Epidermal melanocyte (primary cell): ENCODE data around the gene DGKQ.

Experiments used
- DNase-seq: peaks from one replicate; pipeline ENCODE4 v3.0.0; 2011; ENCODE audit warnings: low spot score; ENCODE audit not compliant: insufficient read length

The DGKQ gene

GRCh38 chr4:962231-963208, 10.8 kb downstream of the DGKQ start:
- DNase-seq: no peak

DNA sequence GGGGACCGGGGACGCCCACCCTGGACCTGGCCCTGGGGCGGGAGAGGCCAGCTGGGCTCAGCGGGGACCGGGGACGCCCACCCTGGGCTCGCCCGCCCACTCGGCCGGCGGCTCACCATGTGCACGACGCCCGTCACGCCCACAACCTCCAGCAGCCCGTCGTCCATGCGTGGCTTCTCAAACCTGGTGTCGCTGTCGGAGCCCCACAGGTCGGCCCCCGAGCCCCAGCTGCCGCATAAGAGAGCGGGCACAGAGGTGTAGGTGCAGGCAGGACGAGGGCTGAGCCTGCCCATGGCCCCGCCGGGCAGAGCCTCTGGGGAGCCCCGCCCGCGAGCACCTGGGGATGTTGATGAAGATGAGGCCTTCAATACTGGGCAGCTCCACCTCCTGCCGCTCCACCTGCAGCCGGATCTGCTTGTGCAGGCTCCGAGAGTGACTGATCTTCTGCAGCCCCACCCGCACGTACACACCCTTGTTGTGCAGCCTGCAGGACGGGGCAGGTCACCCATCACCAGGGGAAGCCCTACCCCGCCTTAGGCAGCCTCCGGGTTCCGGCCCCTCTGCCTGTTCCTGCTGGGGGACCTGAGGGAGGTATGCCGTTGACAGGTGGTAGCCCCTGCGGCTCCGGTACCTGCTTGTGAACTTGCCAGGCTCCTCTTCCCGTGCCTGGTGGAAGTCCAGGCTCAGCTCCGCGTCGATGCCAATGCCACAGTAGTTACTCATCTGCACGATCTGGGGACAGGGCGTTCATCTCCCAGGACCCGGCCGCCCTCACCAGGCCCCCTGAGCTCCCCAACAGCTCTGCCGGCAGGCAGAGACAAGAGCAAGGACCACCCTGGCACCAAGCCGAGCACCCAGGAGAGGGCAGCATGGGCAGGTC, 11.8 kb downstream of the DGKQ start:
- no peak for DNase-seq

GRCh38 chr4:960636-961350, 12.6 kb downstream of the DGKQ start:
- no peak for DNase-seq

GRCh38 chr4:960140-960635, 13.2 kb downstream of the DGKQ start:
- no peak for DNase-seq

- no peak for DNase-seq
These were observed 13.8 kb downstream of the DGKQ start for GRCh38 chr4:959338-960139.

- no peak for DNase-seq
These were observed 14.6 kb downstream of the DGKQ start for GRCh38 chr4:958696-959337.

DNA sequence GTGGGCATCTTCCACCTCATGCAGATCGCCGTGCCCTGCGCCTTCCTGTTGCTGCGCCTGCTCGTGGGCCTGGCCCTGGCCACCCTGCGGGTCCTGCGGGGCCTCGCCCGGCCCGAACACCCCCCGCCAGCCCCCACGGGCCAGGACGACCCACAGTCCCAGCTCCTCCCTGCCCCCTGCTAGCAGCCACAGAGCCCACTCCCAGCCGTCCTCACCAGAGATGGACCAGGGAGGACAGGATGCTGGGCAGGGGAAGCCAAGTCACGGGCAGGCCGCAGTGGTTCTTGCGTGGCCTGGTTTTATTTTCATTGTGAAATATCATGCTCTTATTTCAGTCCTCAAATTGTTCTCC, 15.1 kb downstream of the DGKQ start:
- no peak for DNase-seq

DNA sequence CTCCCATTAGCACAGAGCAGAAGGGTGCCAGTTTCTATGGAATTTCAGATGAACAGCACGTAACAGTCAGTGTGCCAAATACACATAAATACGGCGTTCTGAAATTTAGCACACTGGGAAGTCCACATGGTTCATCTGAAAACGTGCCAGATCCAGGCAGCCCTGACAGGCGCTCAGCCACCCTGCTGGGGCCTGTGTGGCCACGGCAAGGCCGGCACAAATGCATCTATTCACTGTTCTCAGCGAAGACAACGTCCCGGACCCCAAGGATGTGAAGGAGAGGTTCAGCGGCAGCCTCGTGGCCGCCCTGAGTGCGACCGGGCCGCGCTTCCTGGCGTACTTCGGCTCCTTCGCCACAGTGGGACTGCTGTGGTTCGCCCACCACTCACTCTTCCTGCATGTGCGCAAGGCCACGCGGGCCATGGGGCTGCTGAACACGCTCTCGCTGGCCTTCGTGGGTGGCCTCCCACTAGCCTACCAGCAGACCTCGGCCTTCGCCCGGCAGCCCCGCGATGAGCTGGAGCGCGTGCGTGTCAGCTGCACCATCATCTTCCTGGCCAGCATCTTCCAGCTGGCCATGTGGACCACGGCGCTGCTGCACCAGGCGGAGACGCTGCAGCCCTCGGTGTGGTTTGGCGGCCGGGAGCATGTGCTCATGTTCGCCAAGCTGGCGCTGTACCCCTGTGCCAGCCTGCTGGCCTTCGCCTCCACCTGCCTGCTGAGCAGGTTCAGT, 15.6 kb downstream of the DGKQ start:
- no peak for DNase-seq

DNA sequence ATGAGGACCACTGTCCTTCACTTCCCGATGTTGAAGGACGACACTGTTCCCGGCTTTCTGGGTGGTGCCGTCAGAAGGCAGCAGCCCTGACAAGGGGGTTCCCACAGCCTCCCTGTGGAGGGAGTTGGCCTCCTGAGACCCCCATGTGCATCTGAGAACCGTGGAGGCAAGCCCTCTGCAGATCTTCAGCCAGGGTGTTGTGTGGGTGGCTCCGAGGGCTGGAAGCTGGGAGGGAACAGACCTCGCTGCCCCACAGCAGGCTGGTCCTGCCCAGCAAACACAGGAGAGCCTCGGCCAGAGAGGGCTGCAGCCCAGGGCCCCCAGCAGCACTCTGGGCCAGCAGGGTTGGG, 16.2 kb downstream of the DGKQ start:
- DNase-seq: no peak

DNA sequence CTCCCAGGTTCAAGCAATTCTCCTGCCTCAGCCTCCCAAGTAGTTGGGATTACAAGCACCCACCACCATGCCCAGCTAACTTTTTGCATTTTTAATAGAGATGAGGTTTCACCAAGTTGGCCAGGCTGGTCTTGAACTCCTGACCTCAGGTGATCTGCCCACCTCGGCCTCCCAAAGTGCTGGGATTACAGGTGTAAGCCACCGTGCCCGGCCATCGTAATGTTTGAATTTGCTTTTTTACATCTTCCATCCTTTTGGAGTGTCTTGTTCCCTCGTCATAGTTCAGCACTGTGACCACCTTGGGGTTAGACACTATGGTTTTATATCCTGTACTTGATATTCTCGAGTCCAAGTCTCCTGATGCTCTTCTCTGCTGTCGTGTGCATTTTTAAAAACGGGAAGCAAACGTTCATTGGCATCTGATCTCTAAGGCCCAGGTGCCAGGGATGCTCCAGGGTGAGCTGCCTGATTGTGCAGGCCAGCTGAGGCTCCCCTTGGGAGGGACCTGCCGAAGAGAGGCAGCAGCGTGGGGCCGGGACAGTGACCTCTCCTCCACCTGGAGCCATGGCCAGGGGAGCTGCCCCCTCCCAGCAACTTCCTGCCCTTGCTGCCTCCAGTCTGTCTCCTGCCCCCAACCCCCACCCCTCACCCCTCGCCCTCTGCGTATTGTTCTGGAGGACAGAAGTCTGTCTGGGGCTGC, 16.7 kb downstream of the DGKQ start:
- DNase-seq: no peak

DNA sequence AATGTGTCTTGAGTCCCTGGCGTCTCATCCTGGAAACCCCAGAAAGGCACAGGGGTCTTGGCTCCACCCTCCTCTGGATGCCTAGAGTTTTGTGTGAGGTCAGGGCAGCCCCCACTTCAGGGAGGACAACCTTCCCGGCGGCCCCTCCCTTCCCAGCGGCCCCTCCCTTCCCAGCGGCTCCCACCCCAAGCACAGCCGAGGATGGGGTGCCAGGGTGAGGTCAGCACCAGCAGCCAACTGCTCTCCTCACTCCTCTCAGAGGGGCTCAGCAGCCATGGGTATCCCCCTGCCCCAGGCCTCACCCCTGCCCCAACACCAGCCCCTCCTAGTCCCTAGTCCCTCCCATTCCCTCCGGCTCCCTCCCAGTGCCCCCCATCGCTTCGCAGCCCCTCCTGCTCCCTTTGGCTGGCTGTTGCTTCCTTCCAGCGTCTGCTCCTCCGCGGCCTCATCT, 17.4 kb downstream of the DGKQ start:
- DNase-seq: no peak

DNA sequence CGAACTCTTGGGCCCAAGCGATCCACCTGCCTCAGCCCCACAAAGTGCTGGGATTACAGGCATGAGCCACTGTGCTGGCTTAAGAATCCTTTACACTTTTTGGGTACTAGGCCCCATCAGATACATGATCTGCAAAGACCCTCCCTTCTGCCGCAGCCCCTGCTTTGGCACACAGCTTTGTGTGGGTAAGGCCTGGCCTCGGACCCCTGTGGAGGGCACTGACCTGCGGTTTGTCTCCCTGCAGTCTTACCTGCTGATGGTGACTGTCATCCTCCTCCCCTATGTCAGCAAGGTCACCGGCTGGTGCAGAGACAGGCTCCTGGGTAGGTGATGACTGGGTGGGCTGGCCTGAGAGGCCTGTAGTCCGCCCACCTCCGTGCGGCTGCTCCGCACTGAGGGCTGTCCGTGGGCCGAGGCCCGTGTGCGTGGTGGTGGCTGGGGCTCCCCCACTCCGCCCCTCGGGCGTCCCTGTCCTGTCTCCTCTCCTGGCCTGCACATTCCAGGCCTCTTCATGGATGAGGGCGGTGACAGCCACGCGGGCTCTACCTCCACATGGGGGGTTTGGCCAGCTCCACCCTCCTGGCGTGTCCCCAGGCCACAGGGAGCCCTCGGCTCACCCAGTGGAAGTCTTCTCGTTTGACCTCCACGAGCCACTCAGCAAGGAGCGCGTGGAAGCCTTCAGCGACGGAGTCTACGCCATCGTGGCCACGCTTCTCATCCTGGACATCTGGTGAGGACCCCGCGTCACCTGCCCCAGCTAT, 18.0 kb downstream of the DGKQ start:
- no peak for DNase-seq

DNA sequence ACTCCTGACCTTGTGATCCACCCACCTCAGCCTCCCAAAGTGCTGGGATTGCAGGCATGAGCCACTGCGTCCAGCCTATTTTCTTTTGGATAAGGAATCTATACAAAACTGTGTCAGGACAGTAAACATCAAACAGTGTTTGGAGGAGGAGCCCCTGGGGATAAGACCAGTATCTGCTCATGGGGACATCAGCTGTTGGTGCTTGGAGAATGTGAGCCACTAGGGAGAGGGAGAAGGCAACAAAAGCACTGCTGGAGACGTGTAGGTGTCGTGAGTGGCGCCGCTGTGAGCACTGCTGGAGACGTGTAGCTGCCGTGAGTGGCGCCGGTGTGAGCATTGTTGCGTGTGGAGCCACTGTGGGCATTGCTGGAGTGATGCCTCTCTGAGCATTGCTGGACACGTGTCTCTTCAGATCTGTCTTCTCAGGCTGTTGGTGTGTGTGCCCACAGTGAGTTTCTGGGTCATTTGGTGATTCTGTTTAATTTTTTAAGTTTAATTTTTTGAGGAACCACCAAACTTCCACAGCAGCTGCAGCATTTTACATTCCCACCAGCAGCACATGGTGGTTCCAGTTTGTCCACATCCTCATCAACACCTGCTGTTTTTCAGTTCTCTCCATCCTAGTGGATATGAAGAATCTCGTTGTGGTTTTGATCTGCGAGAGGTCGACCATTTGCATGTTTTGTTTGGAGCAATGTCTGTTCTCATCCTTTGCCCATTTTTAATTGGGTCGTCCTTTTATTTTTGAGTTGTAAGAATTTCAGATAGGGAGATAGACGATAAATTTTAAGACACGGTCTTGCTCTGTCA, 19.0 kb downstream of the DGKQ start:
- DNase-seq: no peak

DNA sequence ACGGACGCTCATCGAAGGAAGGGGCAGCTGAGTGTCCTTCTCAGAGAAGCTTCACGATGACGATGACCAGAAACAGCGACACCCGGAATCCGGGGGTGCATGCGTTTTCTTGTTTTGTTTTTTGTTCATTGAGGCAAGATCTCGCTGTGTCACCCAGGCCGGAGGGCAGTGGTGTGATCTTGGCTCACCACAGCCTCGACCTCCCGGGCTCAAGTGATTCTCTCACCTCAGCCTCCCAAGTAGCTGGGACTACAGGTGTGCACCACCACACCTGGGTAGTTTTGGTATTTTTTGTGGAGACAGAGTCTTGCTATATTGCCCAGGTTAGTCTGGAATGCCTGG, 19.8 kb downstream of the DGKQ start:
- no peak for DNase-seq

DNA sequence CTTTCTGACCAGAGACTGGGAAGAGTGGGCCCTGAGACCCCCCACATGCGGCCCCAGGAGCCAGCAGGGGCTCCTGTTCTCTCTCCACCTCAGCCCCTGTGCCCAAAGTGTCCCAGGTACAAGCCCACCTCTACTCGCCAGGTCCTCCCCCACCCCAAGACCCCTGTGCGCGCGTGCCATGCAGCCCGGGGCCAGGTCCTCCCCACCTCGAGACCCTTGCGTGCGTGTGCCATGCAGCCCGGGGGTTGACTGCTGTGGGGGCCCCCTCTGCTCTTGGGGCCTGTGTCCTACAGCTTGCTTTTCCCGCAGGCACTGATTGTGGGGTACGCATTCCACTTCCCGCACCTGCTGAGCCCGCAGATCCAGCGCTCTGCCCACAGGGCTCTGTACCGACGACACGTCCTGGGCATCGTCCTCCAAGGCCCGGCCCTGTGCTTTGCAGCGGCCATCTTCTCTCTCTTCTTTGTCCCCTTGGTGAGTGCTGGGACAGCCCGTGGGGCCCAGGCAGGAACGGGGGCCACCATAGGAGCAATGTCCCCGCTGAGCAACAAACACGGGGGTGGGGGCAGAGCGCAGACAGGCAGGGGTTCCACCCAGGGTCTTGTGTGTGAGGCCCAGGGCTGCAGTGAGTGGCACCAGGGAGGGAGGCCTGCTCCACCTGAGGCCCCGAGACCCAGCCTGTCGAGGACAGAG, 20.3 kb downstream of the DGKQ start:
- DNase-seq: no peak

- DNase-seq: no peak
These were observed 21.5 kb downstream of the DGKQ start for GRCh38 chr4:951594-952468.
